Suprapubic skin (tissue), 4 donors: Measurements from ENCODE around the gene ZNF329. TPM values are rescaled to one million over a fixed set of nuclear protein-coding genes. Genes with fewer than 3 reads are reported as not detected.

ENCODE experiments used
- DNase-seq, 2 donors: peaks; one replicate each; pipeline ENCODE4 v3.0.0-alpha.2; 2019; ENCODE audit warnings: low spot score in 2 of 2
- H3K27ac ChIP-seq: fragments of 200-600 bp; sonication (generic); one replicate; pipeline ENCODE4 v1.5.1; 2019
- H3K27me3 ChIP-seq: fragments of 200-600 bp; sonication (generic); one replicate; pipeline ENCODE4 v1.5.1; 2019
- H3K36me3 ChIP-seq: fragments of 200-600 bp; sonication (generic); one replicate; pipeline ENCODE4 v1.5.1; 2019
- H3K4me1 ChIP-seq: fragments of 200-600 bp; sonication (generic); one replicate; pipeline ENCODE4 v1.5.1; 2019
- H3K4me3 ChIP-seq: fragments of 200-600 bp; sonication (generic); one replicate; pipeline ENCODE4 v1.5.1; 2019; ENCODE audit warnings: mild to moderate bottlenecking
- H3K9me3 ChIP-seq: fragments of 200-600 bp; sonication (generic); one replicate; pipeline ENCODE4 v1.5.1; 2019
- CTCF ChIP-seq, 2 donors: fragments of 200-600 bp in 1 of 2; fragments of 450-650 bp in 1 of 2; sonication (generic) in 1 of 2; IDR thresholded peaks; one replicate each; pipeline ENCODE4 v1.5.1; 2016 to 2019; ENCODE audit warnings: antibody characterized with exemption in 2 of 2, mild to moderate bottlenecking in 1 of 2, moderate library complexity in 1 of 2
- EP300 ChIP-seq: sonication (generic); formaldehyde crosslinking; IDR thresholded peaks from one replicate; pipeline ENCODE4 v1.6.1; 2017; ENCODE audit warnings: antibody characterized with exemption
- POLR2A ChIP-seq, 2 donors: fragments of 450-650 bp; IDR thresholded peaks; one replicate each; pipeline ENCODE4 v1.6.1; 2017; ENCODE audit warnings: antibody characterized with exemption in 2 of 2, mild to moderate bottlenecking in 2 of 2, moderate library complexity in 2 of 2
- POLR2AphosphoS5 ChIP-seq, 3 donors: sonication (generic); formaldehyde crosslinking; IDR thresholded peaks; one replicate each; pipeline ENCODE4 v1.6.1; 2017; ENCODE audit warnings: antibody characterized with exemption in 3 of 3
- WGBS: methylation state at CpG from one replicate; pipeline ENCODE4 v1.1.5; 2018; 5-methylcytosine and 5-hydroxymethylcytosine counted together
- total RNA-seq, 4 donors: library from RNA; depleted of rRNA; stranded (reverse); fragments of >200 nt; gene quantifications; one replicate each; pipeline ENCODE4 v1.1.0, GENCODE V29; 2016

The ZNF329 gene
- total RNA-seq, 4 donors from 2014 or later: 6.5 to 11.6 (median 9.9) TPM

GRCh38 chr19:58084596-58085347, 65.8 kb downstream of the ZNF329 start:
- no peaks in the 10 kb centered on the region for H3K27me3 ChIP-seq
- H3K4me3 ChIP-seq: no peak overlapping the region
- WGBS: 96% methylated on average over 16 of the region's 69 CpGs
- DNase-seq: no peak
- H3K27ac ChIP-seq: no peak overlapping the region
- TF ChIP-seq POLR2AphosphoS5 (IDR thresholded peaks at IDR 0.05) (no peak), POLR2A (IDR thresholded peaks at IDR 0.05) (no peak), CTCF (IDR thresholded peaks at IDR 0.05) (no peak)
- peaks cover 58% of the 10 kb centered on the region for H3K9me3 ChIP-seq
- peaks cover 50% of the 10 kb centered on the region for H3K36me3 ChIP-seq
- H3K4me1 ChIP-seq: no peaks in the 10 kb centered on the region

GRCh38 chr19:58083021-58083420, 67.6 kb downstream of the ZNF329 start:
- Histone ChIP-seq H3K4me1 (no peaks in the 10 kb centered on the region), H3K36me3 (peaks cover 38% of the 10 kb centered on the region), H3K27me3 (no peaks in the 10 kb centered on the region), H3K27ac (no peak overlapping the region), H3K4me3 (no peak overlapping the region), H3K9me3 (peaks cover 52% of the 10 kb centered on the region)
- WGBS: 93% methylated on average over 3 of the region's 3 CpGs
- TF ChIP-seq POLR2A (IDR thresholded peaks at IDR 0.05): no peak
- TF ChIP-seq CTCF (IDR thresholded peaks at IDR 0.05): no peak
- no peak for TF ChIP-seq EP300
- no peak for TF ChIP-seq POLR2AphosphoS5 (IDR thresholded peaks at IDR 0.05)
- no peak for DNase-seq

- Histone ChIP-seq H3K4me3 (no peak overlapping the region), H3K36me3 (peaks cover 8% of the 10 kb centered on the region), H3K27me3 (no peaks in the 10 kb centered on the region), H3K9me3 (peaks cover 47% of the 10 kb centered on the region), H3K4me1 (no peaks in the 10 kb centered on the region), H3K27ac (no peak overlapping the region)
- WGBS: 93% methylated on average over 10 of the region's 10 CpGs
- TF ChIP-seq POLR2AphosphoS5 (IDR thresholded peaks at IDR 0.05) (no peak), CTCF (IDR thresholded peaks at IDR 0.05) (no peak), EP300 (no peak), POLR2A (IDR thresholded peaks at IDR 0.05) (no peak)
- no peak for DNase-seq
Measured at GRCh38 chr19:58079792-58080191, 70.8 kb downstream of the ZNF329 start.

Other genes starting within 250 kb of the ZNF329 start
- gene ZNF417, start 234.2 kb downstream of the ZNF329 start, total RNA-seq: 10 to 100 TPM in 2 of 4 donors, 1 to 10 TPM in 2; 8.0 to 18.5 (median 10.8) TPM
- 10 to 100 TPM in 1 of 4 donors, 1 to 10 TPM in 3; 1.2 to 33.4 (median 4.5) TPM for gene ZNF418, start 215.4 kb downstream of the ZNF329 start, total RNA-seq
- gene ZNF256, start 203.1 kb downstream of the ZNF329 start, total RNA-seq: 10 to 100 TPM; 10.5 to 15.4 (median 12.7) TPM
- 1 to 10 TPM in 1 of 4 donors, under 1 TPM in 2, not detected in 1; 0.62 to 1.0 (median 0.83) TPM for gene C19orf18, start 176.3 kb downstream of the ZNF329 start, total RNA-seq
- gene ZNF606, start 148.0 kb downstream of the ZNF329 start, total RNA-seq: 10 to 100 TPM in 3 of 4 donors, 1 to 10 TPM in 1; 4.0 to 21.9 (median 14.3) TPM
- gene ZSCAN1, start 116.8 kb downstream of the ZNF329 start, total RNA-seq: not detected
- 10 to 100 TPM in 2 of 4 donors, 1 to 10 TPM in 2; 4.6 to 12.4 (median 7.7) TPM for gene ZNF135, start 91.5 kb downstream of the ZNF329 start, total RNA-seq
- gene ZSCAN18, start 52.6 kb downstream of the ZNF329 start, total RNA-seq: 10 to 100 TPM; 33.0 to 52.8 (median 48.9) TPM
- gene ZNF274, start 32.3 kb upstream of the ZNF329 start, total RNA-seq: 10 to 100 TPM; 26.8 to 70.2 (median 36.5) TPM
- gene ZNF544, start 78.1 kb upstream of the ZNF329 start, total RNA-seq: 10 to 100 TPM; 44.4 to 55.4 (median 48.9) TPM
- 10 to 100 TPM in 1 of 4 donors, 1 to 10 TPM in 3; 8.3 to 15.6 (median 8.7) TPM for gene ZNF8, start 128.2 kb upstream of the ZNF329 start, total RNA-seq
- gene ERVK3-1, start 154.6 kb upstream of the ZNF329 start, total RNA-seq: 10 to 100 TPM; 36.9 to 70.3 (median 42.1) TPM
- gene ZSCAN22, start 176.2 kb upstream of the ZNF329 start, total RNA-seq: 1 to 10 TPM; 4.3 to 7.6 (median 5.6) TPM
- gene A1BG, start 202.7 kb upstream of the ZNF329 start, total RNA-seq: 10 to 100 TPM in 2 of 4 donors, 1 to 10 TPM in 2; 1.0 to 14.9 (median 8.1) TPM
- 1 to 10 TPM; 2.4 to 4.8 (median 3.4) TPM for gene ZNF497, start 212.0 kb upstream of the ZNF329 start, total RNA-seq
- 1 to 10 TPM; 2.6 to 6.2 (median 4.3) TPM for gene ZNF837, start 230.2 kb upstream of the ZNF329 start, total RNA-seq
- 1,000 to 10,000 TPM; 1,253 to 2,519 (median 2,306) TPM for gene RPS5, start 236.5 kb upstream of the ZNF329 start, total RNA-seq
- 10 to 100 TPM in 2 of 4 donors, 1 to 10 TPM in 1, not detected in 1; 3.9 to 13.7 (median 13.6) TPM for gene RNF225, start 244.9 kb upstream of the ZNF329 start, total RNA-seq